HepG2 (cell line): ENCODE measurements around the gene ANXA7. TPM values are rescaled to one million over a fixed set of nuclear protein-coding genes. Genes with fewer than 3 reads are reported as not detected.

ENCODE experiments used
- ARHGAP35 ChIP-seq: sonication (generic); formaldehyde crosslinking; IDR thresholded peaks from 2 replicates; pipeline ENCODE4 v1.9.0; 2022; ENCODE audit warnings: mild to moderate bottlenecking, inconsistent platforms, moderate library complexity, missing genetic modification reagents, borderline replicate concordance
- DRAP1 ChIP-seq: IDR thresholded peaks from 2 replicates; pipeline ENCODE4 v1.6.1; 2016; ENCODE audit warnings: missing genetic modification reagents, missing compliant biosample characterization
- ELF4 ChIP-seq: sonication (generic); formaldehyde crosslinking; IDR thresholded peaks from 2 replicates; pipeline ENCODE4 v1.5.0; 2020; ENCODE audit warnings: missing genetic modification reagents, mild to moderate bottlenecking, moderate library complexity, borderline replicate concordance
- FLYWCH1 ChIP-seq: sonication (generic); formaldehyde crosslinking; IDR thresholded peaks from 2 replicates; pipeline ENCODE4 v1.8.1; 2023; ENCODE audit warnings: mild to moderate bottlenecking, missing genetic modification reagents
- FOXA3 ChIP-seq: IDR thresholded peaks from 2 replicates; pipeline ENCODE4 v1.6.1; 2016; ENCODE audit warnings: missing genetic modification reagents, missing compliant biosample characterization
- HNF4G ChIP-seq, 2 experiments: sonication (generic) in 1 of 2; formaldehyde crosslinking in 1 of 2; IDR thresholded peaks; 2 replicates each; pipeline versions ENCODE4 v1.4.0 to v1.6.1; 2011 to 2020; ENCODE audit warnings: borderline replicate concordance in 2 of 2, low read depth in 2 of 2, mild to moderate bottlenecking in 2 of 2, low read length in 1 of 2, missing genetic modification reagents in 1 of 2, moderate library complexity in 1 of 2
- LCORL ChIP-seq, 2 experiments: fragments of 450-650 bp in 1 of 2; sonication (generic) in 1 of 2; formaldehyde crosslinking in 1 of 2; IDR thresholded peaks; 2 replicates each; pipeline versions ENCODE4 v1.5.0 to v1.6.1; 2017 to 2020; ENCODE audit warnings: antibody characterized with exemption in 1 of 2, missing genetic modification reagents in 1 of 2
- MAFK ChIP-seq, 2 experiments: IDR thresholded peaks in 1 of 2; conservative IDR thresholded peaks in 1 of 2; 2 replicates each; pipeline ENCODE4 v1.6.1; 2011; ENCODE audit warnings: improper control_type of control experiment in 2 of 2, low read length in 2 of 2
- MIER2 ChIP-seq: IDR thresholded peaks from 2 replicates; pipeline ENCODE4 v1.6.1; 2016; ENCODE audit warnings: missing biosample characterization, missing genetic modification reagents
- NCOR1 ChIP-seq: fragments of 200-600 bp; sonication (generic); IDR thresholded peaks from 2 replicates; pipeline ENCODE4 v1.7.0; 2017; ENCODE audit warnings: antibody characterized with exemption, low read length, borderline replicate concordance
- NFE2 ChIP-seq: sonication (generic); formaldehyde crosslinking; IDR thresholded peaks from 2 replicates; pipeline ENCODE4 v1.4.0; 2020; ENCODE audit warnings: missing genetic modification reagents
- PREB ChIP-seq: sonication (generic); formaldehyde crosslinking; IDR thresholded peaks from 2 replicates; pipeline ENCODE4 v1.4.0; 2020; ENCODE audit warnings: missing genetic modification reagents
- SIX4 ChIP-seq: sonication (generic); formaldehyde crosslinking; IDR thresholded peaks from 2 replicates; pipeline ENCODE4 v1.4.0; 2020; ENCODE audit warnings: missing genetic modification reagents
- SRF ChIP-seq: IDR thresholded peaks from 2 replicates; pipeline ENCODE4 v1.6.1; 2011; ENCODE audit warnings: mild to moderate bottlenecking, low read depth, low read length, moderate library complexity
- TARDBP ChIP-seq: sonication (generic); formaldehyde crosslinking; IDR thresholded peaks from 2 replicates; pipeline ENCODE4 v1.8.0; 2022; ENCODE audit warnings: mild to moderate bottlenecking, missing genetic modification reagents
- YEATS4 ChIP-seq: sonication (generic); formaldehyde crosslinking; IDR thresholded peaks from 2 replicates; pipeline ENCODE4 v1.4.0; 2020; ENCODE audit warnings: missing genetic modification reagents, borderline replicate concordance
- ZBTB26 ChIP-seq: IDR thresholded peaks from 2 replicates; pipeline ENCODE4 v1.6.1; 2016; ENCODE audit warnings: missing compliant biosample characterization, missing genetic modification reagents, borderline replicate concordance
- ZBTB7B ChIP-seq: sonication (generic); formaldehyde crosslinking; IDR thresholded peaks from 2 replicates; pipeline ENCODE4 v1.4.0; 2020; ENCODE audit warnings: missing genetic modification reagents
- ZC3H13 ChIP-seq: sonication (generic); formaldehyde crosslinking; IDR thresholded peaks from 2 replicates; pipeline ENCODE4 v1.8.1; 2023; ENCODE audit warnings: mild to moderate bottlenecking, missing genetic modification reagents, moderate library complexity
- ZNF274 ChIP-seq: sonication (generic); formaldehyde crosslinking; IDR thresholded peaks from 2 replicates; pipeline ENCODE4 v1.5.1; 2020; ENCODE audit warnings: mild to moderate bottlenecking, missing genetic modification reagents
- ZNF431 ChIP-seq: sonication (generic); formaldehyde crosslinking; IDR thresholded peaks from 2 replicates; pipeline ENCODE4 v1.9.0; 2022; ENCODE audit warnings: missing genetic modification reagents, low read depth, mild to moderate bottlenecking, borderline replicate concordance
- ZNF503 ChIP-seq: sonication (generic); formaldehyde crosslinking; IDR thresholded peaks from 2 replicates; pipeline ENCODE4 v1.4.0; 2020; ENCODE audit warnings: missing genetic modification reagents
- ZNF567 ChIP-seq: sonication (generic); formaldehyde crosslinking; IDR thresholded peaks from 2 replicates; pipeline ENCODE4 v1.8.1; 2023; ENCODE audit warnings: mild to moderate bottlenecking, missing genetic modification reagents, borderline replicate concordance
- ZNF776 ChIP-seq: sonication (generic); formaldehyde crosslinking; IDR thresholded peaks from 2 replicates; pipeline ENCODE4 v1.4.0; 2020; ENCODE audit warnings: mild to moderate bottlenecking, missing genetic modification reagents
- ZSCAN29 ChIP-seq: sonication (generic); formaldehyde crosslinking; conservative IDR thresholded peaks from 2 replicates; pipeline ENCODE4 v1.4.0; 2020; ENCODE audit warnings: mild to moderate bottlenecking, missing genetic modification reagents
- polyA plus RNA-seq, 8 experiments: library from polyadenylated mRNA; depleted of rRNA in 3 of 8; stranded (reverse) in 7 of 8; unstranded in 1 of 8; fragments of >200 nt; fragmentation: Illumina TruSeq in 4 of 8; extraction: Trizol in 4 of 8; gene quantifications; 2 replicates each; pipeline versions ENCODE4 v1.2.1 to v1.2.3, GENCODE V29; 2011 to 2016; ENCODE audit warnings: low read depth in 4 of 8, missing spikeins in 1 of 8, mixed read lengths in 1 of 8; ENCODE audit not compliant: insufficient read depth in 1 of 8
- total RNA-seq, 5 experiments: library from RNA; depleted of rRNA; stranded (reverse); fragments of >200 nt; fragmentation: Illumina TruSeq; extraction: Trizol; gene quantifications; 2 replicates each; pipeline ENCODE4 v1.2.3, GENCODE V29; 2016; ENCODE audit warnings: low read depth in 1 of 5

Gene ANXA7
- total and polyA plus RNA-seq, 2 of the 13 experiments (the other 11 are each of a cell fraction or from before 2014, with no cell fraction given): 54.8 to 89.0 TPM

GRCh38 chr10:73413528-73414229, at the start of gene ANXA7 (continued):
- TF ChIP-seq ZNF503 (CRISPR knock-in tag) (no peak), HNF4G (IDR thresholded peaks at IDR 0.05; ENCODE audit: borderline replicate concordance, low read depth, low read length) (no peak), HNF4G (CRISPR knock-in tag; IDR thresholded peaks at IDR 0.05; ENCODE audit: borderline replicate concordance, low read depth) (0 out of 2 replicates have a peak, but pooled peaks have one; percentile 56), FOXA3 (CRISPR knock-in tag) (no peak), MIER2 (0 out of 2 replicates have a peak, but pooled peaks have one; percentile 22), ZSCAN29 (peak; percentile 81; the same call in 1 of the 2 replicates), SRF (no peak), ZBTB7B (peak; percentile 95), ZNF776 (CRISPR knock-in tag) (peak; percentile 82), ZNF431 (CRISPR knock-in tag) (no peak), ZNF274 (CRISPR knock-in tag) (peak; percentile 84), ARHGAP35 (CRISPR knock-in tag) (peak; percentile 91; the same call in 1 of the 2 replicates), NFE2 (CRISPR knock-in tag) (no peak), ZBTB26 (CRISPR knock-in tag) (peak; percentile 72; the same call in 1 of the 2 replicates), LCORL (IDR thresholded peaks at IDR 0.05) (no peak), LCORL (CRISPR knock-in tag; IDR thresholded peaks at IDR 0.05) (peak; percentile 88), TARDBP (peak; percentile 83), NCOR1 (0 out of 2 replicates have a peak, but pooled peaks have one; percentile 12), ZC3H13 (CRISPR knock-in tag) (peak; percentile 64; the same call in 1 of the 2 replicates), DRAP1 (peak; percentile 77), ELF4 (CRISPR knock-in tag) (no peak; the same call in 1 of the 2 replicates), ZNF567 (CRISPR knock-in tag) (peak; percentile 97; the same call in 1 of the 2 replicates), PREB (no peak), YEATS4 (CRISPR knock-in tag) (peak; percentile 99), FLYWCH1 (CRISPR knock-in tag) (no peak), MAFK (conservative IDR thresholded peaks at IDR 0.05 in 1 of 2, IDR thresholded peaks at IDR 0.05 in 1 of 2; ENCODE audit: low read length in 2 of 2) (peak; percentile 15 to 66), SIX4 (CRISPR knock-in tag) (no peak; the same call in 1 of the 2 replicates)
